ENCODE data around the gene RTL1. TPM values are rescaled to one million over a fixed set of nuclear protein-coding genes. Genes with fewer than 3 reads are reported as not detected.

RTL1 gene
- total and polyA plus RNA-seq, 10 of the 15 experiments (the other 5 are each of a cell fraction or from before 2014, with no cell fraction given): not detected

GRCh38 chr14:100864206-100864605 is 39.3 kb downstream of the RTL1 start (continued):
- TF ChIP-seq CUX1 (IDR thresholded peaks at IDR 0.05; ENCODE audit: insufficient replicate concordance, low read depth, low read length) (no peak), MLLT1 (IDR thresholded peaks at IDR 0.05) (no peak), POLR2AphosphoS5 (IDR thresholded peaks at IDR 0.05; ENCODE audit: low read length) (no peak), RCOR1 (conservative IDR thresholded peaks at IDR 0.05; ENCODE audit: low read depth, low read length) (no peak), CEBPB (IDR thresholded peaks at IDR 0.05; ENCODE audit: borderline replicate concordance in 1 of 2, low read depth in 2 of 2, low read length in 2 of 2) (no peak), CHD1 (IDR thresholded peaks at IDR 0.05; ENCODE audit: low read depth, low read length) (no peak)

Data from GM12878 (cell line).